SH-SY5Y (cell line): ENCODE results near the gene PTTG1IP.

ENCODE experiments used
- GATA2 ChIP-seq: IDR thresholded peaks from 2 replicates; pipeline ENCODE4 v1.6.1; 2011; ENCODE audit warnings: mild to moderate bottlenecking, low read depth, low read length
- GATA3 ChIP-seq: IDR thresholded peaks from 2 replicates; pipeline ENCODE4 v1.6.1; 2011; ENCODE audit warnings: low read depth, mild to moderate bottlenecking, low read length, moderate library complexity

- no peak for TF ChIP-seq GATA2
- no peak for TF ChIP-seq GATA3
Measured at GRCh38 chr21:44835647-44835973, 37.9 kb downstream of the PTTG1IP start.
